HepG2 (cell line): Measurements from ENCODE around the gene FCER1G. TPM values are rescaled to one million over a fixed set of nuclear protein-coding genes. Genes with fewer than 3 reads are reported as not detected.
A peak's percentile ranks its signal among the peaks of the same experiment; 100 is the strongest.
"Not testable (repeated sequence)": the region's sequence is repeated elsewhere in the genome, so short reads cannot be mapped to it uniquely, and the experiment has no call there.

ENCODE experiments used
- ATAC-seq: fragments of 200-7000 bp; cut with Tn5 transposase; 3 replicates; pipeline ENCODE4 v1.9.1; 2020; ENCODE audit warnings: mild to moderate bottlenecking, moderate library complexity
- BruUV-seq: library from RNA; stranded (reverse); fragments of 400-500 nt; replicated peaks from 2 replicates; lab custom pipeline; 2021; lab: Mats Ljungman, UMichigan
- CTCF ChIA-PET: fragments of 300-600 bp; formaldehyde crosslinking; extraction: SDS; loops from one replicate; lab custom pipeline; 2021; ENCODE audit warnings: low total read pairs, inconsistent platforms, low intra/inter-chr PET ratio; lab: Yijun Ruan, JAX
- POLR2A ChIA-PET: fragments of 350-600 bp; sonication (Branson Sonifier 250); formaldehyde crosslinking; loops from one replicate; lab custom pipeline; 2020; ENCODE audit warnings: antibody characterized with exemption, inconsistent platforms; lab: Yijun Ruan, JAX
- DNase-seq: peaks from one replicate; pipeline ENCODE4 v3.0.0-alpha.2; 2015; ENCODE audit warnings: low spot score
- FAIRE-seq: peaks from 3 replicates; lab custom pipeline; 2011; peaks lifted over from hg19 to GRCh38; lab: Jason Lieb, UNC
- H2AFZ ChIP-seq: one replicate; pipeline ENCODE4 v1.6.1; 2011; ENCODE audit warnings: low read length, inconsistent platforms
- H3K27ac ChIP-seq: fragments of 300-600 bp; 3 replicates; pipeline ENCODE4 v1.8.0; 2011; ENCODE audit warnings: mixed run types, mild to moderate bottlenecking, mixed read lengths, low read length, inconsistent platforms; ENCODE audit not compliant: insufficient read depth; ENCODE audit errors: extremely low read length
- H3K27me3 ChIP-seq, 2 experiments: fragments of 200-600 bp in 1 of 2; 2 replicates in 1 of 2; 3 replicates in 1 of 2; pipeline versions ENCODE4 v1.6.0 to v1.8.0; 2011; ENCODE audit warnings: low read length in 2 of 2, mild to moderate bottlenecking in 2 of 2, moderate library complexity in 2 of 2, inconsistent platforms in 1 of 2; ENCODE audit not compliant: insufficient read depth in 2 of 2, control insufficient read depth in 1 of 2
- H3K36me3 ChIP-seq, 2 experiments: fragments of 200-600 bp in 1 of 2; replicated peaks in 1 of 2; 2 replicates in 1 of 2; 3 replicates in 1 of 2; pipeline versions ENCODE4 v1.5.1 to v1.8.0; 2011; ENCODE audit warnings: low read length in 2 of 2, inconsistent platforms in 1 of 2; ENCODE audit not compliant: insufficient read depth in 2 of 2, control insufficient read depth in 1 of 2
- H3K4me1 ChIP-seq: 2 replicates; pipeline ENCODE4 v1.5.1; 2012; ENCODE audit warnings: low read length, inconsistent platforms; ENCODE audit not compliant: insufficient read depth
- H3K4me2 ChIP-seq: 2 replicates; pipeline ENCODE4 v1.6.0; 2011; ENCODE audit warnings: low read depth, low read length, inconsistent platforms
- H3K4me3 ChIP-seq, 3 experiments: fragments of 200-600 bp in 1 of 3; sonication (generic), shearing (Covaris generic) in 1 of 3; replicated peaks in 1 of 3; 2 replicates each; pipeline ENCODE4 v1.5.1; 2011 to 2016; ENCODE audit warnings: low read length in 3 of 3, inconsistent platforms in 2 of 3, low read depth in 2 of 3, mild to moderate bottlenecking in 2 of 3, control low read depth in 1 of 3, mixed read lengths in 1 of 3; ENCODE audit not compliant: insufficient read depth in 1 of 3
- H3K79me2 ChIP-seq: one replicate; pipeline ENCODE4 v1.6.1; 2011; ENCODE audit warnings: low read length, inconsistent platforms; ENCODE audit not compliant: insufficient read depth
- H3K9ac ChIP-seq: 2 replicates; pipeline ENCODE4 v1.6.0; 2011; ENCODE audit warnings: mild to moderate bottlenecking, low read depth, low read length, inconsistent platforms; ENCODE audit not compliant: insufficient read depth
- H3K9me3 ChIP-seq: 2 replicates; pipeline ENCODE4 v1.5.1; 2012; ENCODE audit warnings: mild to moderate bottlenecking, low read length
- H4K20me1 ChIP-seq: 2 replicates; pipeline ENCODE4 v1.6.0; 2011; ENCODE audit warnings: inconsistent platforms, mild to moderate bottlenecking, low read length, moderate library complexity; ENCODE audit not compliant: insufficient read depth
- BCL6 ChIP-seq: IDR thresholded peaks from 2 replicates; pipeline ENCODE4 v1.6.1; 2016; ENCODE audit warnings: missing genetic modification reagents, missing compliant biosample characterization
- CEBPB ChIP-seq: IDR thresholded peaks from 2 replicates; pipeline ENCODE4 v1.6.1; 2011; ENCODE audit warnings: low read depth, low read length, improper control_type of control experiment, borderline replicate concordance
- CEBPG ChIP-seq: IDR thresholded peaks from 2 replicates; pipeline ENCODE4 v1.6.1; 2016
- FOSL2 ChIP-seq: sonication (generic); formaldehyde crosslinking; IDR thresholded peaks from 2 replicates; pipeline ENCODE4 v1.4.0; 2020; ENCODE audit warnings: missing genetic modification reagents
- GATAD2A ChIP-seq: IDR thresholded peaks from 2 replicates; pipeline ENCODE4 v1.6.1; 2016
- HMG20A ChIP-seq: IDR thresholded peaks from 2 replicates; pipeline ENCODE4 v1.6.1; 2016; ENCODE audit warnings: borderline replicate concordance
- HNF4A ChIP-seq: sonication (generic); formaldehyde crosslinking; IDR thresholded peaks from 2 replicates; pipeline ENCODE4 v1.4.0; 2020; ENCODE audit warnings: missing genetic modification reagents
- HNF4G ChIP-seq, 2 experiments: sonication (generic) in 1 of 2; formaldehyde crosslinking in 1 of 2; IDR thresholded peaks; 2 replicates each; pipeline versions ENCODE4 v1.4.0 to v1.6.1; 2011 to 2020; ENCODE audit warnings: borderline replicate concordance in 2 of 2, low read depth in 2 of 2, mild to moderate bottlenecking in 2 of 2, low read length in 1 of 2, missing genetic modification reagents in 1 of 2, moderate library complexity in 1 of 2
- NCOR1 ChIP-seq: fragments of 200-600 bp; sonication (generic); IDR thresholded peaks from 2 replicates; pipeline ENCODE4 v1.7.0; 2017; ENCODE audit warnings: antibody characterized with exemption, low read length, borderline replicate concordance
- NR2F1 ChIP-seq, 2 experiments: fragments of 450-650 bp in 1 of 2; formaldehyde crosslinking in 1 of 2; IDR thresholded peaks; 2 replicates each; pipeline versions ENCODE4 v1.5.0 to v1.6.1; 2016 to 2020; ENCODE audit warnings: mild to moderate bottlenecking in 1 of 2, missing compliant biosample characterization in 1 of 2, missing genetic modification reagents in 1 of 2, moderate library complexity in 1 of 2
- NR2F6 ChIP-seq, 2 experiments: IDR thresholded peaks; 2 replicates each; pipeline ENCODE4 v1.6.1; 2016; ENCODE audit warnings: antibody characterized with exemption in 1 of 2, mild to moderate bottlenecking in 1 of 2
- RXRB ChIP-seq: IDR thresholded peaks from 2 replicates; pipeline ENCODE4 v1.6.1; 2016; ENCODE audit warnings: borderline replicate concordance, missing genetic modification reagents, missing compliant biosample characterization
- SKI ChIP-seq: fragments of 450-650 bp; IDR thresholded peaks from one replicate; pipeline ENCODE4 v1.6.1; 2018; ENCODE audit warnings: mild to moderate bottlenecking; ENCODE audit not compliant: partially characterized antibody
- SOX6 ChIP-seq, 2 experiments: fragments of 450-650 bp in 1 of 2; sonication (generic) in 1 of 2; formaldehyde crosslinking in 1 of 2; IDR thresholded peaks; 2 replicates each; pipeline versions ENCODE4 v1.4.0 to v1.6.1; 2017 to 2020; ENCODE audit warnings: antibody characterized with exemption in 1 of 2, mild to moderate bottlenecking in 1 of 2, missing genetic modification reagents in 1 of 2
- TCF7 ChIP-seq: sonication (generic); IDR thresholded peaks from 2 replicates; pipeline ENCODE4 v1.6.1; 2016; ENCODE audit warnings: antibody characterized with exemption, low read depth
- TRIM24 ChIP-seq: sonication (generic); formaldehyde crosslinking; IDR thresholded peaks from 2 replicates; pipeline ENCODE4 v1.8.0; 2022; ENCODE audit warnings: mild to moderate bottlenecking, missing genetic modification reagents
- ZMYM4 ChIP-seq: sonication (generic); formaldehyde crosslinking; IDR thresholded peaks from 2 replicates; pipeline ENCODE4 v1.8.1; 2023; ENCODE audit warnings: mild to moderate bottlenecking, missing genetic modification reagents
- WGBS: methylation state at CpG from one replicate; pipeline ENCODE4 v1.1.6; 2017; ENCODE audit warnings: low lambda C conversion rate; 5-methylcytosine and 5-hydroxymethylcytosine counted together
- in situ Hi-C: cut with HindIII; loops from 2 replicates; pipeline ENCODE4 v1.10.0; 2017; ENCODE audit warnings: low pct_unique_long_range_greater_than_20kb; ENCODE audit not compliant: extremely low pct_ligation_motif_present
- intact Hi-C: fragments of 100-400 bp; cut with micrococcal nuclease; formaldehyde crosslinking; loops from one replicate; pipeline ENCODE4 v1.10.0; 2022; ENCODE audit not compliant: unreplicated experiment
- polyA plus RNA-seq, 8 experiments: library from polyadenylated mRNA; depleted of rRNA in 3 of 8; stranded (reverse) in 7 of 8; unstranded in 1 of 8; fragments of >200 nt; fragmentation: Illumina TruSeq in 4 of 8; extraction: Trizol in 4 of 8; gene quantifications; 2 replicates each; pipeline versions ENCODE4 v1.2.1 to v1.2.3, GENCODE V29; 2011 to 2016; ENCODE audit warnings: low read depth in 4 of 8, missing spikeins in 1 of 8, mixed read lengths in 1 of 8; ENCODE audit not compliant: insufficient read depth in 1 of 8
- total RNA-seq, 5 experiments: library from RNA; depleted of rRNA; stranded (reverse); fragments of >200 nt; fragmentation: Illumina TruSeq; extraction: Trizol; gene quantifications; 2 replicates each; pipeline ENCODE4 v1.2.3, GENCODE V29; 2016; ENCODE audit warnings: low read depth in 1 of 5
- TF ChIP-seq, protein P1 (sequence below): IDR thresholded peaks from 2 replicates; pipeline ENCODE4 v1.4.0; 2020; ENCODE audit warnings: mild to moderate bottlenecking, missing genetic modification reagents
- TF ChIP-seq, protein P2 (sequence below), 2 experiments: fragments of 450-650 bp in 1 of 2; sonication (generic) in 1 of 2; formaldehyde crosslinking; IDR thresholded peaks; 2 replicates each; pipeline versions ENCODE4 v1.5.0 to v1.8.0; 2020 to 2022; ENCODE audit warnings: mild to moderate bottlenecking in 1 of 2, missing genetic modification reagents in 1 of 2

FCER1G gene
- total and polyA plus RNA-seq, 2 of the 13 experiments (the other 11 are each of a cell fraction or from before 2014, with no cell fraction given) = 1.3 to 6.4 TPM

DNA sequence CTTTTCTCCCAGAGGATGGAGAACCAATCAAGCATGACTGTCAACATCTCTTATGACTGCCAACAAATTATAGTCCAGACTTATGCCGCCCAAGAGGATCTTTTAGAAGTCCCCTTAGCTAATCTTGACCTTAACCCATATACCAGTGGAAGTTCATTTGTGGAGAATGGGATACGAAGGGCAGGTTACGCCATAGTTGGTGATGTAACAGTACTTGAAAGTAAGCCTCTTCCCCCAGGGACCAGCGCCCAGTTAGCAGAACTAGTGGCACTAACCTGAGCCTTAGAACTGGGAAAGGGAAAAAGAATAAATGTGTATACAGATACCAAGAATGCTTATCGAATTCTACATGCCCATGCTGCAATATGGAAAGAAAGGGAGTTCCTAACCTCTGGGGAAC, 40.2 kb downstream of the FCER1G start:
- in situ Hi-C loops; POLR2A ChIA-PET; H3K4me3 ChIP-seq; ATAC-seq; H4K20me1 ChIP-seq; H3K79me2 ChIP-seq; DNase-seq; H3K27ac ChIP-seq; H3K36me3 ChIP-seq; H3K9ac ChIP-seq; CTCF ChIA-PET; intact Hi-C loops; BruUV-seq; H2AFZ ChIP-seq; TF ChIP-seq NR2F6 (IDR thresholded peaks at IDR 0.05); HNF4G (CRISPR knock-in tag; IDR thresholded peaks at IDR 0.05; ENCODE audit: borderline replicate concordance, low read depth); SOX6 (IDR thresholded peaks at IDR 0.05): not testable (repeated sequence)
- Histone ChIP-seq H3K4me2 (peak overlapping the region; percentile 47), H3K4me1 (peaks cover 52% of the 10 kb centered on the region), H3K27me3 (peaks cover 0 to 16% of the 10 kb centered on the region in 2 experiments; a peak in 3 of 5 replicates), H3K9me3 (peaks cover 11% of the 10 kb centered on the region)
- 0% methylated on average over 5 of the region's 5 CpGs for WGBS
- peak; percentile 15 for FAIRE-seq
- peak; percentile 60; the same call in 1 of the 2 replicates for TF ChIP-seq BCL6 (CRISPR knock-in tag)
- TF ChIP-seq, protein P1, sequence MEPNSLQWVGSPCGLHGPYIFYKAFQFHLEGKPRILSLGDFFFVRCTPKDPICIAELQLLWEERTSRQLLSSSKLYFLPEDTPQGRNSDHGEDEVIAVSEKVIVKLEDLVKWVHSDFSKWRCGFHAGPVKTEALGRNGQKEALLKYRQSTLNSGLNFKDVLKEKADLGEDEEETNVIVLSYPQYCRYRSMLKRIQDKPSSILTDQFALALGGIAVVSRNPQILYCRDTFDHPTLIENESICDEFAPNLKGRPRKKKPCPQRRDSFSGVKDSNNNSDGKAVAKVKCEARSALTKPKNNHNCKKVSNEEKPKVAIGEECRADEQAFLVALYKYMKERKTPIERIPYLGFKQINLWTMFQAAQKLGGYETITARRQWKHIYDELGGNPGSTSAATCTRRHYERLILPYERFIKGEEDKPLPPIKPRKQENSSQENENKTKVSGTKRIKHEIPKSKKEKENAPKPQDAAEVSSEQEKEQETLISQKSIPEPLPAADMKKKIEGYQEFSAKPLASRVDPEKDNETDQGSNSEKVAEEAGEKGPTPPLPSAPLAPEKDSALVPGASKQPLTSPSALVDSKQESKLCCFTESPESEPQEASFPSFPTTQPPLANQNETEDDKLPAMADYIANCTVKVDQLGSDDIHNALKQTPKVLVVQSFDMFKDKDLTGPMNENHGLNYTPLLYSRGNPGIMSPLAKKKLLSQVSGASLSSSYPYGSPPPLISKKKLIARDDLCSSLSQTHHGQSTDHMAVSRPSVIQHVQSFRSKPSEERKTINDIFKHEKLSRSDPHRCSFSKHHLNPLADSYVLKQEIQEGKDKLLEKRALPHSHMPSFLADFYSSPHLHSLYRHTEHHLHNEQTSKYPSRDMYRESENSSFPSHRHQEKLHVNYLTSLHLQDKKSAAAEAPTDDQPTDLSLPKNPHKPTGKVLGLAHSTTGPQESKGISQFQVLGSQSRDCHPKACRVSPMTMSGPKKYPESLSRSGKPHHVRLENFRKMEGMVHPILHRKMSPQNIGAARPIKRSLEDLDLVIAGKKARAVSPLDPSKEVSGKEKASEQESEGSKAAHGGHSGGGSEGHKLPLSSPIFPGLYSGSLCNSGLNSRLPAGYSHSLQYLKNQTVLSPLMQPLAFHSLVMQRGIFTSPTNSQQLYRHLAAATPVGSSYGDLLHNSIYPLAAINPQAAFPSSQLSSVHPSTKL (CRISPR knock-in tag) = peak; percentile 41; the same call in 1 of the 2 replicates
- TF ChIP-seq NR2F6 (CRISPR knock-in tag; IDR thresholded peaks at IDR 0.05) = peak; percentile 26; the same call in 1 of the 2 replicates
- TF ChIP-seq HNF4G (IDR thresholded peaks at IDR 0.05; ENCODE audit: borderline replicate concordance, low read depth, low read length) = 0 out of 2 replicates have a peak, but pooled peaks have one; percentile 22
- peak; percentile 68 for TF ChIP-seq HNF4A
- peak; percentile 76 for TF ChIP-seq GATAD2A (CRISPR knock-in tag)
- 0 out of 4 replicates have a peak, but pooled peaks of 1 of the 2 experiments have one; percentile 25 for TF ChIP-seq NR2F1 (CRISPR knock-in tag; IDR thresholded peaks at IDR 0.05)
- TF ChIP-seq, protein P2, sequence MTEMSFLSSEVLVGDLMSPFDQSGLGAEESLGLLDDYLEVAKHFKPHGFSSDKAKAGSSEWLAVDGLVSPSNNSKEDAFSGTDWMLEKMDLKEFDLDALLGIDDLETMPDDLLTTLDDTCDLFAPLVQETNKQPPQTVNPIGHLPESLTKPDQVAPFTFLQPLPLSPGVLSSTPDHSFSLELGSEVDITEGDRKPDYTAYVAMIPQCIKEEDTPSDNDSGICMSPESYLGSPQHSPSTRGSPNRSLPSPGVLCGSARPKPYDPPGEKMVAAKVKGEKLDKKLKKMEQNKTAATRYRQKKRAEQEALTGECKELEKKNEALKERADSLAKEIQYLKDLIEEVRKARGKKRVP (CRISPR knock-in tag; IDR thresholded peaks at IDR 0.05) = peak in 1 of 2 experiments; percentile 63; a peak in 2 of 4 replicates
- TF ChIP-seq RXRB = peak; percentile 63
- TF ChIP-seq CEBPB = peak; percentile 70
- TF ChIP-seq NCOR1 = peak; percentile 40; the same call in 1 of the 2 replicates
- TF ChIP-seq FOSL2 (CRISPR knock-in tag) = 0 out of 2 replicates have a peak, but pooled peaks have one; percentile 16
- 0 out of 2 replicates have a peak, but pooled peaks have one; percentile 17 for TF ChIP-seq TCF7
- peak; percentile 52 for TF ChIP-seq SKI
- 0 out of 2 replicates have a peak, but pooled peaks have one; percentile 27 for TF ChIP-seq SOX6 (CRISPR knock-in tag; IDR thresholded peaks at IDR 0.05)
- TF ChIP-seq TRIM24 = 0 out of 2 replicates have a peak, but pooled peaks have one; percentile 52
- peak; percentile 25; the same call in 1 of the 2 replicates for TF ChIP-seq HMG20A (CRISPR knock-in tag)
- TF ChIP-seq CEBPG (CRISPR knock-in tag) = peak; percentile 77
- peak; percentile 36; the same call in 1 of the 2 replicates for TF ChIP-seq ZMYM4 (CRISPR knock-in tag)
